Tibial nerve (tissue), 3 donors: ENCODE measurements around the gene PHKB.

ENCODE experiments used
- POLR2A ChIP-seq, 2 donors: fragments of 450-650 bp; IDR thresholded peaks; one replicate each; pipeline ENCODE4 v1.6.1; 2017; ENCODE audit warnings: antibody characterized with exemption in 2 of 2, mild to moderate bottlenecking in 2 of 2, moderate library complexity in 2 of 2
- TF ChIP-seq, protein P1 (sequence below), 5 experiments: fragments of 200-600 bp in 3 of 5; fragments of 450-650 bp in 2 of 5; sonication (generic) in 3 of 5; IDR thresholded peaks; one replicate each; pipeline ENCODE4 v1.5.1; 2016 to 2019; ENCODE audit warnings: antibody characterized with exemption in 5 of 5, mild to moderate bottlenecking in 3 of 5, moderate library complexity in 2 of 5

DNA sequence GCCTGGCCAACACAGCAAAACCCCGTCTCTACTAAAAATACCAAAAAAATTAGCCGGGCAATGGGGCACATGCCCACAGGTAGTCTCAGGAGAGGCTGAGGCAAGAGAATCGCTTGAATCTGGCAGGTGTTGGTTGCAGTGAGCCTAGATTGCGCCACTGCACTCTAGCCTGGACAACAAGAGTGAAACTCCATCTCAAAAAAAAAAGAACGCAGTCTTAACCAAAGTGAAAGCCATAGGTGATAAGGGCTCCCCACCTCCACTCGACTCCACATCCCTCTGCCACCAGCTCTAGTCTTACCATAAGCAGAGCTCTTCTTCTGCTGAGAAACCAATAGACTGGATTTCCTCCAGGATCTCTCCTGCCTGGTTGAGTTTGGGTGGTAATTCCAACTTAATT, 266.0 kb downstream of the PHKB start:
- TF ChIP-seq POLR2A (IDR thresholded peaks at IDR 0.05) = no peak
- TF ChIP-seq, protein P1, sequence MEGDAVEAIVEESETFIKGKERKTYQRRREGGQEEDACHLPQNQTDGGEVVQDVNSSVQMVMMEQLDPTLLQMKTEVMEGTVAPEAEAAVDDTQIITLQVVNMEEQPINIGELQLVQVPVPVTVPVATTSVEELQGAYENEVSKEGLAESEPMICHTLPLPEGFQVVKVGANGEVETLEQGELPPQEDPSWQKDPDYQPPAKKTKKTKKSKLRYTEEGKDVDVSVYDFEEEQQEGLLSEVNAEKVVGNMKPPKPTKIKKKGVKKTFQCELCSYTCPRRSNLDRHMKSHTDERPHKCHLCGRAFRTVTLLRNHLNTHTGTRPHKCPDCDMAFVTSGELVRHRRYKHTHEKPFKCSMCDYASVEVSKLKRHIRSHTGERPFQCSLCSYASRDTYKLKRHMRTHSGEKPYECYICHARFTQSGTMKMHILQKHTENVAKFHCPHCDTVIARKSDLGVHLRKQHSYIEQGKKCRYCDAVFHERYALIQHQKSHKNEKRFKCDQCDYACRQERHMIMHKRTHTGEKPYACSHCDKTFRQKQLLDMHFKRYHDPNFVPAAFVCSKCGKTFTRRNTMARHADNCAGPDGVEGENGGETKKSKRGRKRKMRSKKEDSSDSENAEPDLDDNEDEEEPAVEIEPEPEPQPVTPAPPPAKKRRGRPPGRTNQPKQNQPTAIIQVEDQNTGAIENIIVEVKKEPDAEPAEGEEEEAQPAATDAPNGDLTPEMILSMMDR (IDR thresholded peaks at IDR 0.05) = no peak
